ENCODE data around the gene EDIL3.

GRCh38 chr5:84381502-84382362, 2.9 kb downstream of the EDIL3 start:
- TF ChIP-seq ZBTB4 (CRISPR knock-in tag; IDR thresholded peaks at IDR 0.05) (no peak), NBN (IDR thresholded peaks at IDR 0.05) (no peak), MAX (IDR thresholded peaks at IDR 0.05; ENCODE audit: low read depth, low read length) (no peak), CTCF (IDR thresholded peaks at IDR 0.05 in 2 of 3, conservative IDR thresholded peaks at IDR 0.05 in 1 of 3; ENCODE audit: control insufficient read depth in 2 of 3, extremely low read depth in 1 of 3, insufficient read depth in 1 of 3, low read depth in 3 of 3, low read length in 3 of 3) (no peak), CUX1 (IDR thresholded peaks at IDR 0.05; ENCODE audit: insufficient replicate concordance, low read depth, low read length) (no peak), POLR2AphosphoS5 (IDR thresholded peaks at IDR 0.05; ENCODE audit: low read length) (no peak), ZNF24 (IDR thresholded peaks at IDR 0.05) (no peak)
